MG63 (cell line): ENCODE measurements around the gene PPBP. TPM values are rescaled to one million over a fixed set of nuclear protein-coding genes. Genes with fewer than 3 reads are reported as not detected.

ENCODE experiments used
- total RNA-seq: library from RNA; depleted of rRNA; stranded (reverse); fragments of >200 nt; shearing (Covaris generic); gene quantifications from 2 replicates; pipeline ENCODE4 v1.2.3, GENCODE V29; 2014; ENCODE audit warnings: low replicate concordance; rRNA removed

The PPBP gene
- total RNA-seq, 1 experiment from 2014 or later = not detected

Other genes starting within 250 kb of the PPBP start
- gene CXCL8, start 247.6 kb downstream of the PPBP start, total RNA-seq = 4.5 and 12.3 TPM in 2 replicates
- 1.5 and 7.6 TPM in 2 replicates for gene CXCL6, start 151.5 kb downstream of the PPBP start, total RNA-seq
- not detected in 2 replicates for gene PF4V1, start 134.9 kb downstream of the PPBP start, total RNA-seq
- gene CXCL1, start 118.8 kb downstream of the PPBP start, total RNA-seq = 0.20 and 2.5 TPM in 2 replicates
- 1.1 TPM in 1 of 2 replicates, not detected in the other for gene PF4, start 6.2 kb downstream of the PPBP start, total RNA-seq
- gene CXCL5, start 10.5 kb upstream of the PPBP start, total RNA-seq = 0.23 TPM in 1 of 2 replicates, not detected in the other
- gene CXCL3, start 50.5 kb upstream of the PPBP start, total RNA-seq = not detected in 2 replicates
- not detected in 2 replicates for gene CXCL2, start 111.0 kb upstream of the PPBP start, total RNA-seq
- gene MTHFD2L, start 169.9 kb upstream of the PPBP start, total RNA-seq = 6.7 and 21.3 TPM in 2 replicates